Parathyroid adenoma (tissue), 2 donors: Measurements from ENCODE around the gene SLC27A6.

Source experiments
- H2AFZ ChIP-seq: fragments of 300-600 bp; sonication (generic); one replicate; pipeline ENCODE4 v1.7.0; 2017; ENCODE audit warnings: antibody characterized with exemption, mild to moderate bottlenecking
- H3K27ac ChIP-seq: fragments of 300-600 bp; sonication (generic); one replicate; pipeline ENCODE4 v1.7.0; 2017
- H3K27me3 ChIP-seq: fragments of 300-600 bp; sonication (generic); one replicate; pipeline ENCODE4 v1.7.0; 2017; ENCODE audit warnings: low read length; ENCODE audit not compliant: control insufficient read depth, insufficient read depth
- H3K36me3 ChIP-seq: fragments of 300-600 bp; sonication (generic); one replicate; pipeline ENCODE4 v1.7.0; 2017; ENCODE audit warnings: low read length; ENCODE audit not compliant: control insufficient read depth, insufficient read depth
- H3K4me1 ChIP-seq: fragments of 300-600 bp; sonication (generic); one replicate; pipeline ENCODE4 v1.7.0; 2017; ENCODE audit warnings: control low read depth
- H3K4me2 ChIP-seq: fragments of 300-600 bp; sonication (generic); one replicate; pipeline ENCODE4 v1.7.0; 2017; ENCODE audit warnings: low read length
- H3K4me3 ChIP-seq: fragments of 300-600 bp; sonication (generic); one replicate; pipeline ENCODE4 v1.7.0; 2017; ENCODE audit warnings: low read depth, low read length
- H3K79me2 ChIP-seq: fragments of 300-600 bp; sonication (generic); one replicate; pipeline ENCODE4 v1.7.0; 2017; ENCODE audit warnings: control low read depth
- H3K9ac ChIP-seq: fragments of 300-600 bp; sonication (generic); one replicate; pipeline ENCODE4 v1.7.0; 2017; ENCODE audit warnings: mild to moderate bottlenecking
- H3K9me3 ChIP-seq: fragments of 300-600 bp; sonication (generic); one replicate; pipeline ENCODE4 v1.7.0; 2017; ENCODE audit warnings: low read length; ENCODE audit not compliant: control insufficient read depth
- CTCF ChIP-seq: fragments of 300-600 bp; sonication (generic); IDR thresholded peaks from one replicate; pipeline ENCODE4 v1.7.0; 2017; ENCODE audit warnings: antibody characterized with exemption, mild to moderate bottlenecking
- donor health status: primary hyperparathyroidism.

Gene SLC27A6

GRCh38 chr5:128988476-128988875 lies 23.2 kb downstream of the SLC27A6 start:
- Histone ChIP-seq H3K4me3 (no peak overlapping the region), H3K9me3 (no peaks in the 10 kb centered on the region), H3K4me2 (no peak overlapping the region), H3K27ac (no peak overlapping the region), H3K79me2 (no peaks in the 10 kb centered on the region), H3K27me3 (no peaks in the 10 kb centered on the region), H3K4me1 (no peaks in the 10 kb centered on the region), H3K9ac (no peak overlapping the region), H3K36me3 (no peaks in the 10 kb centered on the region), H2AFZ (no peak overlapping the region)
- TF ChIP-seq CTCF, result no peak

- Histone ChIP-seq H3K79me2 (no peaks in the 10 kb centered on the region), H3K27ac (no peak overlapping the region), H3K4me3 (no peak overlapping the region), H2AFZ (no peak overlapping the region), H3K9ac (no peak overlapping the region), H3K4me2 (no peak overlapping the region), H3K4me1 (no peaks in the 10 kb centered on the region), H3K27me3 (no peaks in the 10 kb centered on the region), H3K9me3 (no peaks in the 10 kb centered on the region), H3K36me3 (no peaks in the 10 kb centered on the region)
- TF ChIP-seq CTCF, result no peak
Measured at GRCh38 chr5:129001841-129002526, 36.7 kb downstream of the SLC27A6 start.

- Histone ChIP-seq H3K79me2 (no peaks in the 10 kb centered on the region), H3K9me3 (no peaks in the 10 kb centered on the region), H3K4me1 (no peaks in the 10 kb centered on the region), H3K36me3 (no peaks in the 10 kb centered on the region), H3K4me3 (no peak overlapping the region), H2AFZ (no peak overlapping the region), H3K27me3 (no peaks in the 10 kb centered on the region), H3K27ac (no peak overlapping the region), H3K9ac (no peak overlapping the region), H3K4me2 (no peak overlapping the region)
- TF ChIP-seq CTCF, result no peak
Measured at GRCh38 chr5:129002527-129002842, 37.2 kb downstream of the SLC27A6 start.

GRCh38 chr5:129003232-129003631 lies 37.9 kb downstream of the SLC27A6 start:
- H3K9me3 ChIP-seq, result no peaks in the 10 kb centered on the region
- TF ChIP-seq CTCF, result no peak
- H3K27ac ChIP-seq, result no peak overlapping the region

GRCh38 chr5:129014185-129014584 lies 48.9 kb downstream of the SLC27A6 start:
- H3K4me2 ChIP-seq, result no peak overlapping the region
- no peak overlapping the region for H2AFZ ChIP-seq
- no peak overlapping the region for H3K27ac ChIP-seq
- H3K9me3 ChIP-seq, result no peaks in the 10 kb centered on the region
- H3K36me3 ChIP-seq, result no peaks in the 10 kb centered on the region
- H3K79me2 ChIP-seq, result no peaks in the 10 kb centered on the region
- H3K4me1 ChIP-seq, result no peaks in the 10 kb centered on the region
- no peaks in the 10 kb centered on the region for H3K27me3 ChIP-seq
- no peak for TF ChIP-seq CTCF
- no peak overlapping the region for H3K9ac ChIP-seq
- H3K4me3 ChIP-seq, result no peak overlapping the region

More at GRCh38 chr5:129003232-129003631, 37.9 kb downstream of the SLC27A6 start:
- Histone ChIP-seq H3K27me3 (no peaks in the 10 kb centered on the region), H2AFZ (peak overlapping the region; percentile 28), H3K4me3 (no peak overlapping the region), H3K4me1 (no peaks in the 10 kb centered on the region), H3K4me2 (no peak overlapping the region), H3K36me3 (no peaks in the 10 kb centered on the region), H3K9ac (no peak overlapping the region), H3K79me2 (no peaks in the 10 kb centered on the region)
